Measurements from ENCODE around the gene ENG.

The ENG gene

DNA sequence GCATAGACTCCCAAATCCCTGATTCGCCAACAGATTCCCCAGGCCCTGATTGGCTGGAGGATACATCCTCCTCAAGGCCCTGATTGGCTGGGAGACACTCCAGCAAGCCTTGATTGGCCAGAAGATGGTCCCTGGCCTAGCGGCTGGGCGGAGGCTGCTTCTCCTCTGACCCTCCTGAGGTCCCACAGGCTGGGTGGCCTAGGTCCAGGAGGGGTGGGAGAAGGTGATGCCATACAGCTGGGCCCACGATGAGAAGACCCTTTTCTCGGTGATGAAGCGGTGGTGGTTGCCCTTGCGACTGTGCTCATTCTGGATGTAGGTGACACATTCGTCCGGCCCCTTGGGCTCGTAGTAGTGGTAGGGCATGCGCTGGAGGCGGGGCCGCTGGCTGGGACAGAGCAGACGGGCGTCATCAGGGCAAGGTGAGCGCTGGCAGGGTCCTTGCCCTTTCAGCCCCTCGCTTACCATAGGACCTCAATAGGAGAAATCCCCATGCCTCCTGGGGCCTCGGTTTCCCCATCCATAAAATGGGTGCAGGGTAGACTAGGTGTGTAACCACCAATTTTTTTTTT, 32.0 kb upstream of the ENG start:
- peaks cover 33% of the 10 kb centered on the region for H3K36me3 ChIP-seq (replicated peaks; ENCODE audit: low read depth, low read length)
- no peak overlapping the region for H2AFZ ChIP-seq (ENCODE audit: low read depth, low read length)
- H3K27ac ChIP-seq (ENCODE audit: low read length), result no peak overlapping the region
- H3K4me3 ChIP-seq (ENCODE audit: low read length), result no peak overlapping the region
- TF ChIP-seq EZH2phosphoT487 (IDR thresholded peaks at IDR 0.05; ENCODE audit: low read depth), result no peak
- TF ChIP-seq, protein P1, sequence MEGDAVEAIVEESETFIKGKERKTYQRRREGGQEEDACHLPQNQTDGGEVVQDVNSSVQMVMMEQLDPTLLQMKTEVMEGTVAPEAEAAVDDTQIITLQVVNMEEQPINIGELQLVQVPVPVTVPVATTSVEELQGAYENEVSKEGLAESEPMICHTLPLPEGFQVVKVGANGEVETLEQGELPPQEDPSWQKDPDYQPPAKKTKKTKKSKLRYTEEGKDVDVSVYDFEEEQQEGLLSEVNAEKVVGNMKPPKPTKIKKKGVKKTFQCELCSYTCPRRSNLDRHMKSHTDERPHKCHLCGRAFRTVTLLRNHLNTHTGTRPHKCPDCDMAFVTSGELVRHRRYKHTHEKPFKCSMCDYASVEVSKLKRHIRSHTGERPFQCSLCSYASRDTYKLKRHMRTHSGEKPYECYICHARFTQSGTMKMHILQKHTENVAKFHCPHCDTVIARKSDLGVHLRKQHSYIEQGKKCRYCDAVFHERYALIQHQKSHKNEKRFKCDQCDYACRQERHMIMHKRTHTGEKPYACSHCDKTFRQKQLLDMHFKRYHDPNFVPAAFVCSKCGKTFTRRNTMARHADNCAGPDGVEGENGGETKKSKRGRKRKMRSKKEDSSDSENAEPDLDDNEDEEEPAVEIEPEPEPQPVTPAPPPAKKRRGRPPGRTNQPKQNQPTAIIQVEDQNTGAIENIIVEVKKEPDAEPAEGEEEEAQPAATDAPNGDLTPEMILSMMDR (IDR thresholded peaks at IDR 0.05; ENCODE audit: low read depth, low read length), result no peak
- H3K79me2 ChIP-seq (ENCODE audit: low read length), result no peaks in the 10 kb centered on the region
- no peaks in the 10 kb centered on the region for H3K4me1 ChIP-seq (ENCODE audit: low read length)
- H3K4me2 ChIP-seq (ENCODE audit: low read length), result no peak overlapping the region
- no peaks in the 10 kb centered on the region for H3K9me3 ChIP-seq (ENCODE audit: insufficient read depth, low read length)
- no peaks in the 10 kb centered on the region for H4K20me1 ChIP-seq (ENCODE audit: insufficient read depth, low read length)
- no peak overlapping the region for H3K9ac ChIP-seq (ENCODE audit: low read length)
- H3K27me3 ChIP-seq (ENCODE audit: low read depth, low read length), result no peaks in the 10 kb centered on the region

DNA sequence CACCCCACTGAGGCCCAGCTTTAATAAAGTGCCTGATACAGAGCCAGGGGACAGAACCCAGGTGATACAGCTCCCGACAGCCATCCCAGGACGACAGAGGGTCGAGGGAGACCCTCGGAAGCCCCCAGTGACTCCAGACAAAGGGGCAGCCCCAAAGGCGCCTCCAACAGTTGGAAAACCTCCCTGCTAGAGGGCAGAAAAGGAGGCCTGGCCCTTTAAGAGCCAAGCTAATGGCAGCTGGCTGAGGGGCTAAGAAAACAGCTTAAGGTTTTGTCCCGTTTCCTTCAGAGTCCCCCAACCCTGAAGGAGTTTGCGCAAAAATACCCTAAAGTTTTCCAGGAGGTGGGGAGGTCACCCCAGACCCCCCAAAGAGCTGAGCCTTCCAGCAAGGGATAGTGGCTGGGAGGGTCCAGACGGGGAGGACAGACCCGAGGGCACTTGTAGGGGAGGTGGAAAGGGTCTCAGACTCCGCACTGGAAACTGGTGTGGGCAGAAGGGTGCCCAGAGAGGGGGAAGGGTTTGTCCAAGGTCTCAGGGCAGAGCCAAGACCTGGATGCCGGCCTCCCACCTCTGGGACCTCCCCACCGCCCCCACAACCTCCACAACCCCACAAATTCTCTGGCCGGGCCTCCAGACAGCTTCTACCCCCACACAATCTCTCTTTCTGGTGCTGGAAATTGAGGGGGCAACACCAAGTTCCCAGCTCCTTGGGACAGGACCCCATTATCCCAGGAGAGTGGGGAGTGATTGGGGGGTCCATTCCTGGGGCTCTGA, 31.2 kb upstream of the ENG start:
- no peak overlapping the region for H3K27ac ChIP-seq (ENCODE audit: low read length)

GRCh38 chr9:127884976-127885490, 30.6 kb upstream of the ENG start:
- no peak overlapping the region for H3K27ac ChIP-seq (ENCODE audit: low read length)
- H3K27me3 ChIP-seq (ENCODE audit: low read depth, low read length), result no peaks in the 10 kb centered on the region
- no peak for TF ChIP-seq EZH2phosphoT487 (IDR thresholded peaks at IDR 0.05; ENCODE audit: low read depth)
- TF ChIP-seq, protein P1 (IDR thresholded peaks at IDR 0.05; ENCODE audit: low read depth, low read length), result no peak
- H3K79me2 ChIP-seq (ENCODE audit: low read length), result no peaks in the 10 kb centered on the region
- peaks cover 7% of the 10 kb centered on the region; the same call in 1 of the 2 replicates for H3K4me1 ChIP-seq (ENCODE audit: low read length)
- H3K4me3 ChIP-seq (ENCODE audit: low read length), result no peak overlapping the region
- H4K20me1 ChIP-seq (ENCODE audit: insufficient read depth, low read length), result no peaks in the 10 kb centered on the region
- H3K9ac ChIP-seq (ENCODE audit: low read length), result no peak overlapping the region
- no peaks in the 10 kb centered on the region for H3K9me3 ChIP-seq (ENCODE audit: insufficient read depth, low read length)
- peaks cover 20% of the 10 kb centered on the region for H3K36me3 ChIP-seq (replicated peaks; ENCODE audit: low read depth, low read length)
- H3K4me2 ChIP-seq (ENCODE audit: low read length), result no peak overlapping the region
- H2AFZ ChIP-seq (ENCODE audit: low read depth, low read length), result no peak overlapping the region

More for the DNA sequence above, 31.2 kb upstream of the ENG start:
- Histone ChIP-seq H3K4me2 (ENCODE audit: low read length) (no peak overlapping the region), H3K79me2 (ENCODE audit: low read length) (no peaks in the 10 kb centered on the region), H3K27me3 (ENCODE audit: low read depth, low read length) (no peaks in the 10 kb centered on the region), H3K9me3 (ENCODE audit: insufficient read depth, low read length) (no peaks in the 10 kb centered on the region), H2AFZ (ENCODE audit: low read depth, low read length) (no peak overlapping the region), H3K9ac (ENCODE audit: low read length) (no peak overlapping the region), H3K36me3 (replicated peaks; ENCODE audit: low read depth, low read length) (peaks cover 26% of the 10 kb centered on the region), H3K4me3 (ENCODE audit: low read length) (no peak overlapping the region), H3K4me1 (ENCODE audit: low read length) (peaks cover 3% of the 10 kb centered on the region; the same call in 1 of the 2 replicates), H4K20me1 (ENCODE audit: insufficient read depth, low read length) (no peaks in the 10 kb centered on the region)
- TF ChIP-seq EZH2phosphoT487 (IDR thresholded peaks at IDR 0.05; ENCODE audit: low read depth), result no peak
- TF ChIP-seq, protein P1 (IDR thresholded peaks at IDR 0.05; ENCODE audit: low read depth, low read length), result no peak

- Histone ChIP-seq H2AFZ (ENCODE audit: low read depth, low read length) (no peak overlapping the region), H3K27ac (ENCODE audit: low read length) (no peak overlapping the region), H3K4me1 (ENCODE audit: low read length) (peaks cover 8% of the 10 kb centered on the region; the same call in 1 of the 2 replicates), H3K36me3 (replicated peaks; ENCODE audit: low read depth, low read length) (peaks cover 17% of the 10 kb centered on the region), H3K79me2 (ENCODE audit: low read length) (no peaks in the 10 kb centered on the region), H3K9ac (ENCODE audit: low read length) (no peak overlapping the region), H4K20me1 (ENCODE audit: insufficient read depth, low read length) (no peaks in the 10 kb centered on the region), H3K4me2 (ENCODE audit: low read length) (no peak overlapping the region), H3K9me3 (ENCODE audit: insufficient read depth, low read length) (no peaks in the 10 kb centered on the region), H3K27me3 (ENCODE audit: low read depth, low read length) (no peaks in the 10 kb centered on the region), H3K4me3 (ENCODE audit: low read length) (no peak overlapping the region)
- no peak for TF ChIP-seq EZH2phosphoT487 (IDR thresholded peaks at IDR 0.05; ENCODE audit: low read depth)
- TF ChIP-seq, protein P1 (IDR thresholded peaks at IDR 0.05; ENCODE audit: low read depth, low read length), result no peak
Observed at GRCh38 chr9:127884427-127884911, 30.0 kb upstream of the ENG start.
